ENCODE results near the gene YDJC. TPM values are rescaled to one million over a fixed set of nuclear protein-coding genes. Genes with fewer than 3 reads are reported as not detected.

YDJC gene
- total and polyA plus RNA-seq, 9 of the 15 experiments (the other 6 are each of a cell fraction or from before 2014, with no cell fraction given), result 13.5 to 871 (median 164) TPM

- TF ChIP-seq HMBOX1 (IDR thresholded peaks at IDR 0.05) (no peak), NCOA6 (IDR thresholded peaks at IDR 0.05) (no peak), CEBPB (tag; IDR thresholded peaks at IDR 0.05) (no peak), HDAC3 (IDR thresholded peaks at IDR 0.05; ENCODE audit: borderline replicate concordance, partially characterized antibody) (no peak), TEAD1 (CRISPR knock-in tag; IDR thresholded peaks at IDR 0.05) (no peak), GATAD2A (IDR thresholded peaks at IDR 0.05) (no peak), CXXC5 (CRISPR knock-in tag; IDR thresholded peaks at IDR 0.05) (no peak), POLR2A (conservative IDR thresholded peaks at IDR 0.05) (no peak), ZNF589 (CRISPR knock-in tag; IDR thresholded peaks at IDR 0.05; ENCODE audit: low read depth) (no peak), LEF1 (IDR thresholded peaks at IDR 0.05) (no peak), ZNF277 (CRISPR knock-in tag; IDR thresholded peaks at IDR 0.05; ENCODE audit: borderline replicate concordance) (peak; percentile 54; the same call in 1 of the 2 replicates), ZNF57 (CRISPR knock-in tag; IDR thresholded peaks at IDR 0.05) (no peak), REST (IDR thresholded peaks at IDR 0.05; ENCODE audit: borderline replicate concordance) (no peak), REST (CRISPR knock-in tag; IDR thresholded peaks at IDR 0.05; ENCODE audit: low read depth) (peak; percentile 23; the same call in 1 of the 2 replicates), PKNOX1 (IDR thresholded peaks at IDR 0.05) (no peak), ID3 (CRISPR knock-in tag; IDR thresholded peaks at IDR 0.05) (no peak), ID3 (tag; IDR thresholded peaks at IDR 0.05) (no peak)
These were observed 36.2 kb downstream of the YDJC start (continued) for GRCh38 chr22:21593406-21594232.

Data from K562 (cell line).